Activated naive CD4-positive, alpha-beta T cell (primary cell): Measurements from ENCODE around the gene EPB41L2.

ENCODE experiments used
- DNase-seq, 4 experiments: peaks; one replicate each; lab custom pipeline; 2025; lab: John Stamatoyannopoulos, UW

The EPB41L2 gene

GRCh38 chr6:130796313-130796905, 266.6 kb downstream of the EPB41L2 start:
- DNase-seq, result no peak

- no peak for DNase-seq
Observed at GRCh38 chr6:130794738-130795137, 268.3 kb downstream of the EPB41L2 start.

- DNase-seq, result no peak
Observed at GRCh38 chr6:130794010-130794697, 268.9 kb downstream of the EPB41L2 start.
